T-helper 9 cell (primary cell): ENCODE measurements around the gene KLHDC7B.

ENCODE experiments used
- DNase-seq: peaks from one replicate; pipeline ENCODE4 v3.0.0-alpha.2; 2020

KLHDC7B gene

DNA sequence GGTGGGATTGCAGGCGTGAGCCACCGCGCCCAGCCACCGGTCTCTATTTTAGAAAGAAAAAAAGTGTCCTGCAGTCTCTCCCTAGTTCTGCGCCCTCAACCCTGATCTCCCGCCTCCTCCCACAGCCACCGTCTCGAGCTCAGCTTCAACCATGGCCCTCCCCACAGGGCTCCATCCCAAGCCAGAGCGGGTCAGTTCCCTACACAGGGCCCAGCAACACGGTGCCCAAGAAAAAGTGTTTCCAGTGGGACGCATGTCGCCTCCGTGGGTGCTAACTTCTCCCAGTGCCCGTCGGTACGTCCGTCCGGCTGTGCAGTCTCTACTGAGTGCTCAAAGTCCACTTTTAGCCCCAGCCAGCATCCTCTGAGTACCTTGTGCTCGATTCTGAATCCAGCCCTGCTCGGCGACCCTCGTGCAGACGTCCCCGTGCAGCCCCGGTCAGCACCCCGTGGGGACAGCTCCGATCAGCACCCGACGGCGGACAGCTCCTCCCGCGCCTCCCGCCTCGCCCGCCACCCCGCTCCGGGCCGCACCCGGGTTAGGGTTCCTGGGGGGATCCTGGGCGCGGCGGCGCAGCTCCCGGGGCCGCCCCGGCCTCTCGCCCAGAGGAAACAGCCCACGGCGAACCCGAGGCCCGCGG, 54.2 kb downstream of the KLHDC7B start:
- peak; percentile 64 for DNase-seq

- no peak for DNase-seq
Measured at GRCh38 chr22:50600538-50600937, 54.8 kb downstream of the KLHDC7B start, which contains the start of gene MAPK8IP2. TSS of gene MAPK8IP2 (plus strand) at chr22:50600793. CDS start at chr22:50600819, 26 bp downstream.
